Peyer's patch (tissue), 4 donors: ENCODE results near the gene CPD.

Experiments
- POLR2A ChIP-seq, 2 donors: fragments of 450-650 bp; IDR thresholded peaks; one replicate each; pipeline ENCODE4 v1.5.1; 2017; ENCODE audit warnings: antibody characterized with exemption in 2 of 2, mild to moderate bottlenecking in 2 of 2, moderate library complexity in 2 of 2
- TF ChIP-seq, protein P1 (sequence below), 6 experiments: fragments of 450-650 bp in 4 of 6; fragments of 200-600 bp in 2 of 6; sonication (generic) in 1 of 6; IDR thresholded peaks; one replicate each; pipeline ENCODE4 v1.5.1; 2017 to 2019; ENCODE audit warnings: antibody characterized with exemption in 6 of 6, mild to moderate bottlenecking in 3 of 6, moderate library complexity in 1 of 6

DNA sequence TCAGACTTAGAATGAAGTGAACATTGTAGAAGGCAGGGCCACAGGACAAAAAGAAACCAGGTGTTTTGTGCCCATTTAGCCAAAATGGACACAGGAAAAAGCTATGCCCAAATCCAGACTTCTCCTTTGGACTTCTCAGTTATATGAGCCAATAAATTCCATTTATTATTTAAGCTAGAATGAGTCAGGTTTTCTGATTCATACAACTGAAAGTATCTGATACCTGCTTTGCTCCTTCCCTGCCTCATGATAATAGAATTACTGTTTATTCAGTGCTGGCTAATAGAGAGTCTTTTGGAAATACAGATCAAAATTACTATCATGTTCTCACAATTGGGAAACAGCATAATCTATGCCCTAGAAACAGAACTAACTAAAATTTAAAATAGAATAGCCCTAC is 8.7 kb upstream of the CPD start:
- TF ChIP-seq, protein P1, sequence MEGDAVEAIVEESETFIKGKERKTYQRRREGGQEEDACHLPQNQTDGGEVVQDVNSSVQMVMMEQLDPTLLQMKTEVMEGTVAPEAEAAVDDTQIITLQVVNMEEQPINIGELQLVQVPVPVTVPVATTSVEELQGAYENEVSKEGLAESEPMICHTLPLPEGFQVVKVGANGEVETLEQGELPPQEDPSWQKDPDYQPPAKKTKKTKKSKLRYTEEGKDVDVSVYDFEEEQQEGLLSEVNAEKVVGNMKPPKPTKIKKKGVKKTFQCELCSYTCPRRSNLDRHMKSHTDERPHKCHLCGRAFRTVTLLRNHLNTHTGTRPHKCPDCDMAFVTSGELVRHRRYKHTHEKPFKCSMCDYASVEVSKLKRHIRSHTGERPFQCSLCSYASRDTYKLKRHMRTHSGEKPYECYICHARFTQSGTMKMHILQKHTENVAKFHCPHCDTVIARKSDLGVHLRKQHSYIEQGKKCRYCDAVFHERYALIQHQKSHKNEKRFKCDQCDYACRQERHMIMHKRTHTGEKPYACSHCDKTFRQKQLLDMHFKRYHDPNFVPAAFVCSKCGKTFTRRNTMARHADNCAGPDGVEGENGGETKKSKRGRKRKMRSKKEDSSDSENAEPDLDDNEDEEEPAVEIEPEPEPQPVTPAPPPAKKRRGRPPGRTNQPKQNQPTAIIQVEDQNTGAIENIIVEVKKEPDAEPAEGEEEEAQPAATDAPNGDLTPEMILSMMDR (IDR thresholded peaks at IDR 0.05): no peak
- TF ChIP-seq POLR2A (IDR thresholded peaks at IDR 0.05): no peak
